Hematopoietic multipotent progenitor cell treated with erythropoietin and hydrocortisone succinate and interleukin-3 and kit ligand, for 8 days (in vitro differentiated cells): ENCODE data around the gene RPL18A.
A peak's percentile ranks its signal among the peaks of the same experiment; 100 is the strongest.
"Not testable (repeated sequence)": the region's sequence is repeated elsewhere in the genome, so short reads cannot be mapped to it uniquely, and the experiment has no call there.

Experiments
- DNase-seq: peaks from one replicate; pipeline ENCODE4 v3.0.0-alpha.2; 2015

Gene RPL18A

DNA sequence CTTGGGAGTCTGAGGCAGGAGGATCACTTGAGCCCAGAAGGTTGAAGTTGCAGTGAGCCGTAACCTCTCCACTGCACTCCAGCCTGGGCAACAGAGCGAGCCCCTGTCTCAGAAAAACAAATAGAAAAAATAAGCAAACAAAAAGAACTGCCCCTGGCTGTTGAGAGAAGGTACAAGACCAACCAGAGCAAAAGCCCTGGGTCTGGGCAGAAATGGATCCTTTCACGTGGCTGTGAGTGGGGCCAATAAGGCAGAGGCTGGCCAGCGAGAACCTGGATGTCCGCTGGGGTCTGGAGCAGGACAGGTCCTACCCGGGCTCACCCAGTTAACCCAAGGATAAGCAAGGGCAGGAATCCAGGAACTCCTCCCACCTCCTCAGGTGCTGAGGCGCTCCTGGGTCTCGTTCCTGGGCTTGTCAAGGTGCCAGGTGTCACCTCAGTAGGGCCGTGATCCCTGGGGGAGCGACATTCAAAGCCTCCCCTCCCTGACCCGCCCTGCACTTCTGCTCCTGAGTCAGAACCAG, 7.3 kb downstream of the RPL18A start:
- DNase-seq = no peak

DNA sequence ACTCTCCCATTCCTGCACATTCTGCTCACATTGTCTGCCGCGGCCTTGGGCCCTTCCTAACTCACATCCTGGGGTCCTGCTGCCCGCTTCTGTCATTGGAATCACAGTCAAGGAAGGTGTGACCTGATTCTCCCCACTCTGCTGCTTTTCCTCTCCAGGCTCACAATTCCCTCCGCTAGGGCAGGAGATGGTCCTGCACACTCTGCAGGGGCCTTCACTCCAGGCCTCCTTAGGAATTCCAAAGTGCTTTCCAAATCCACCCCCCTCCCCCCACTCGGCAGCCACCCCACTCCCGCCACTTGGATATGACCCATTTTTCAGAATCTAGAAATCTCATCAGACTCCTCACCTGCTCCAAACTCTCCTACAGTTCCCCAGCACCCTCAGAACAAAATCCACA, 9.0 kb downstream of the RPL18A start:
- DNase-seq = no peak

DNA sequence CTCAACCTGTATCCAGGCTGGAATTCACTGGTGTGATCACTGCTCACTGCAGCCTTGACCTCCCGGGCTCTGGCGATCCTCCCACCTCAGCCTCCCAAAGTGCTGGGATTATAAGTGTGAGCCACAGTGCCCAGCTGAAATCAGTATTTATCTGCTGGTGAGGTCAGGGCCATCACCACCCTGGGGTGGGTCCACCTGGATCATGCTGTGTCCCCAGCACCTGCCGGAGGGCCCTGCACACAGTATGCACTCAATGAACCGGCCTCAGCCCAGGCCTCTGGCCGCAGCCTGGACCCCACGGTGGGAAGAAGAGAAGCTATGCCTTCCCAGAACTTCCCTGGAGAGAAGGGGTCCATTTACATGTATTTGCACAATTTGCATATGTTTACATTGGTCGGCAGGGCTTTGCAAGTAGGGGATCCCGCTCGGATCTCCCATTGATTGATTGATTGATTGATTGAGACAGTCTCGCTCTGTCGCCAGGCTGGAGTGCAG, 9.5 kb downstream of the RPL18A start:
- no peak for DNase-seq

DNA sequence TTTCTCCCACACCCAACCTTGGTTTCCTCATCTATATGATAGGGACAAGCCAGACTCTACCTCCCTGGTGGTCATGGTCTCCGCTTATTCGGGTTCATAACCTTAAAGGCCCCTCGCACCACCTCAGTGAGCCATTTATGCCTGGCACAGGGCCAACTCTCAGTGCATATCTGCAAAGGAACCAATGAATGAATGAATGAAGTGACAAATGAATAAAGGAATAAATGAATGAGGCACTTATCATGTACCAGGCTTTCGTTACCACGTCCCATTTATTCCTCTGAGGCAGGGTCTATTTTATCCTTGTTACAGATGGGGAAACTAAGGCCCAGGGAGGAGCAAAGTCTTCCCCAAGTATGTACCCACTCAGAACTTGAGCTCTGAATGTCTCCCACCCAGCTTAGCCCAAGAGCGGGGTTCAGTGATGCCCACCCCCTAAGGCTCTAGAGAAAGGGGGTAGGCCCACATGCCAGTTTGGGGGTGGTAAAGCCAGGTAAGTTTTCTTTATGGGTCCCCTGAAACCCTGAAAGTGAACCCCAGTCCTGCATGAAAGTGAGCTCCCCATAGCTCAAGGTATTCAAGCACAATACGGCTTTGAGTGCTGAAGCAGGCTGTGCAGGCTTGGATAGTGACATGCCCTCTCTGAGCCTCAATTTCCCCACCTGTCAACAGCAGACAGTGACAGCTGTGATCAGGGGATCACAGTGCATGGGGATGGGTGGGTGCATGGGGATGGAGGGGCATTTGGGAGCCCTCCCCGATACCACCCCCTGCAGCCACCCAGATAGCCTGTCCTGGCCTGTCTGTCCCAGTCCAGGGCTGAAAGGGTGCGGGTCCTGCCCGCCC, 11.5 kb downstream of the RPL18A start:
- DNase-seq = no peak

DNA sequence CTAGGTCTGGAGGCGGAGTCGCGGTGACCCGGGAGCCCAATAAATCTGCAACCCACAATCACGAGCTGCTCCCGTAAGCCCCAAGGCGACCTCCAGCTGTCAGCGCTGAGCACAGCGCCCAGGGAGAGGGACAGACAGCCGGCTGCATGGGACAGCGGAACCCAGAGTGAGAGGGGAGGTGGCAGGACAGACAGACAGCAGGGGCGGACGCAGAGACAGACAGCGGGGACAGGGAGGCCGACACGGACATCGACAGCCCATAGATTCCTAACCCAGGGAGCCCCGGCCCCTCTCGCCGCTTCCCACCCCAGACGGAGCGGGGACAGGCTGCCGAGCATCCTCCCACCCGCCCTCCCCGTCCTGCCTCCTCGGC, 12.2 kb downstream of the RPL18A start, which contains the start of gene SLC5A5:
Gene SLC5A5, plus strand, starts transcription at position 68 of the 373 bp plus-strand sequence. CDS start 375 bp downstream, outside the sequence.
- no peak for DNase-seq

DNA sequence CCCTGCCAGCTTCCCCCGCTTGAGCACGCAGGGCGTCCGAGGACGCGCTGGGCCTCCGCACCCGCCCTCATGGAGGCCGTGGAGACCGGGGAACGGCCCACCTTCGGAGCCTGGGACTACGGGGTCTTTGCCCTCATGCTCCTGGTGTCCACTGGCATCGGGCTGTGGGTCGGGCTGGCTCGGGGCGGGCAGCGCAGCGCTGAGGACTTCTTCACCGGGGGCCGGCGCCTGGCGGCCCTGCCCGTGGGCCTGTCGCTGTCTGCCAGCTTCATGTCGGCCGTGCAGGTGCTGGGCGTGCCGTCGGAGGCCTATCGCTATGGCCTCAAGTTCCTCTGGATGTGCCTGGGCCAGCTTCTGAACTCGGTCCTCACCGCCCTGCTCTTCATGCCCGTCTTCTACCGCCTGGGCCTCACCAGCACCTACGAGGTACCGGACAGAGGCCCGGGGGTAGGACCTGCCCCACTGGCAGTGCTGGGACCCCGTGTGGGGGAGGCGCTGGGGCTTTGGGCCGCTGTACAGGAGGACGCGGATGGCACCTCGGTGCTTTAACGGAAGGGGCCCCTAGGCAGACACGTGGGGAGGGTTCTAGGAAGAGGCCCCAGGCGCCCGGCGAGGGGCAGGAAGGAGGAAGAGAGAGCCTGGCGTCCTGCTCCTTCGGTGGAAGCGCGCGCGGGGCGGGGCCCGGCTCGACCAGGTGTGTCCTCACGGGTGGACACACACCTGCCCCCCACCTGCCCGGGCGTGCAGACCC, 12.7 kb downstream of the RPL18A start:
- DNase-seq = peak; percentile 23

DNA sequence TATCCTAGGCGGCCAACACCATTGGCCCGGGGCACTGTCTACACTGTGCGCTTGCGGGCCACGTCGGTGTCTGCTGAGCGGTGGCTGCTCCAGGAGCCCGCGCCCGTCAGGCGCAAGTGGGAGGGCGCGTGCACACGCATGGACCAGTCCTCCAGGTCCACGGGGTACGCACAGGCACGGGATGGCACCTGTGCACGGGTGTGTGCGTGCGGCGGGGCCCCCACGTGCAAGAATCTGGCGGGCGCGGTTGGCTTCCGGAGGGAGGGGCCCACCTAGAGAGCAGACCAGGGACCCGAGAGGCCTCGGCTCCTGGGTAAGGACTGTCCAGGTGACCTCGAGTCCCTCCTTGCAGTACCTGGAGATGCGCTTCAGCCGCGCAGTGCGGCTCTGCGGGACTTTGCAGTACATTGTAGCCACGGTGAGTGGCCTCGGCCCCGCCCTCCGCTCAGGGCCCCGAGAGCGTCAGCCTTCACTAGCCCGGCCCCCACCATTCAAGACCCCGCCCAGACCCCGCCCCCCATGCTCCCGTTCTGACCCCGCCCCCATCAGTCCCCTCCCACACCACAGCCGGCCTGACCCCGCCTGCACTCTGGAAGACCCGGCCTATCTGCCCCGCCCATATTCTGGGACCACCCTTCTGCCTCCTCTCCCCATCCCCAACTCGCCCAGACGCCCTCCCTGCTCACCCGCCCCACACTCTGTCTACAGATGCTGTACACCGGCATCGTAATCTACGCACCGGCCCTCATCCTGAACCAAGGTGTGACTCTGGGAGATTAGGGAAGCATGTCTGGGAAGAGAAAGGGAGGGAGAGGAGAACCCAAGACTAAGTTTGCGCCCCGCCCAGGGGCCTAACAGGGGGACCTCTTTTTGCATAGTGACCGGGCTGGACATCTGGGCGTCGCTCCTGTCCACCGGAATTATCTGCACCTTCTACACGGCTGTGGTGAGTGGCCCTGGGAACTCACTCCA, 14.4 kb downstream of the RPL18A start:
- peak; percentile 59 for DNase-seq

DNA sequence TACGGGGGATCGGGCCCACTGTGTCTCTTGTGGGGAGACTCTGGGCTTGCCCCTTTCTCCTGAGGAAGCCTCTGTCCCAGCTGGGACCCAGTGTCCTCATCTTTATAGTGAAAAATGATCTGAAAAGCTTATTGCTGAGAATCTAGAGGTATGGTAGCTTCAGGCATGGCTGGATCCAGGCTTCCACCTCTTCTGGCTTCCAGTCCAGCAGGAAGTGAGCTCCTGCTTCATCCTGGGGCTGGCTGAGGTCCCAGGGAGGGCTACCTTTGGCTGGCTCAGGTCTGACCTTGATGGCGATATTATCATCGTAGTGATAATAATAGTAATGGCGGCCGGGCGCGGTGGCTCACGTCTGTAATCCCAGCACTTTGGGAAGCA, 15.0 kb downstream of the RPL18A start:
- no peak for DNase-seq

DNA sequence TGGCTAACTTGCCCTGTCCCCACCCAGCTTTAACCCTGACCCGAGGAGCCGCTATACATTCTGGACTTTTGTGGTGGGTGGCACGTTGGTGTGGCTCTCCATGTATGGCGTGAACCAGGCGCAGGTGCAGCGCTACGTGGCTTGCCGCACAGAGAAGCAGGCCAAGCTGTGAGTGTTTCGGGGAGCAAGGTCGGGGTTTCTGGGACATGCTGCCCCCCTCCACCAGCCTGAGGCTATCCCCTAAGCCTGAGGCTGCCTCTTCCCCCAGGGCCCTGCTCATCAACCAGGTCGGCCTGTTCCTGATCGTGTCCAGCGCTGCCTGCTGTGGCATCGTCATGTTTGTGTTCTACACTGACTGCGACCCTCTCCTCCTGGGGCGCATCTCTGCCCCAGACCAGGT, 18.0 kb downstream of the RPL18A start:
- no peak for DNase-seq

DNA sequence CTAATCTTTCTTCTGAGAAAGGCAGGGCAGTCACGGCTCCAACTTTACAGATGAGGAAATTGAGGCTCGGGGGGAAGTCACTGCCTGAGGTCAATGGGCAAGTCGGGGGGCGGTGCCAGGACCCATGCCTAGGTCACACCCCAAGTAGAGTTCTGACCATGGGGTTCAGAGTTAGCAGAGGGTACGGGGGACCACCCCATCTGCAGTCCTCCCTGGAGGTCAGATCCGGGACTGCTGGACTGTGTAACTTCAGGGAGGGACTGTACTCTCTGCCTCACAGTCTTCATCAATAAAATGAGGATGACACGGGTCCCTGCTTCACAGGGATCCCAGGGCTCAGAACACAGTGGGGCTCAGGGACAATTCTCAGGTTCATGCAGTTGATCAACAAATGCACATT, 19.8 kb downstream of the RPL18A start:
- no peak for DNase-seq

DNA sequence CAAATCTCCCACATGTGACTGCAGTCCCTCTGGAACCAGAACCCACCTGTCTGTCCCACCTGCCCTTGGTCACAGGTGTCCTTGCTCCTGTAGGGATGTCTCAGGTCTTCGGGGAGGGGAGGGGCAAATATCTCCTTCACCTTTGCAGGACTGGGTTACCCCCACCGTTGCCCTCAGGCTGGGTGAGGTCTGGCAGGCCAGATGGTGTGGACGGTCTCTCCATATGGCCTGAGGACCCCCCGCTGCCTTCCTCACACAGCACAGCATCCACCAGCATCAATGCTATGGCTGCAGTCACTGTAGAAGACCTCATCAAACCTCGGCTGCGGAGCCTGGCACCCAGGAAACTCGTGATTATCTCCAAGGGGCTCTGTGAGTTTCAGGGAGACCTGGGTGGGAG, 22.0 kb downstream of the RPL18A start:
- DNase-seq = no peak

DNA sequence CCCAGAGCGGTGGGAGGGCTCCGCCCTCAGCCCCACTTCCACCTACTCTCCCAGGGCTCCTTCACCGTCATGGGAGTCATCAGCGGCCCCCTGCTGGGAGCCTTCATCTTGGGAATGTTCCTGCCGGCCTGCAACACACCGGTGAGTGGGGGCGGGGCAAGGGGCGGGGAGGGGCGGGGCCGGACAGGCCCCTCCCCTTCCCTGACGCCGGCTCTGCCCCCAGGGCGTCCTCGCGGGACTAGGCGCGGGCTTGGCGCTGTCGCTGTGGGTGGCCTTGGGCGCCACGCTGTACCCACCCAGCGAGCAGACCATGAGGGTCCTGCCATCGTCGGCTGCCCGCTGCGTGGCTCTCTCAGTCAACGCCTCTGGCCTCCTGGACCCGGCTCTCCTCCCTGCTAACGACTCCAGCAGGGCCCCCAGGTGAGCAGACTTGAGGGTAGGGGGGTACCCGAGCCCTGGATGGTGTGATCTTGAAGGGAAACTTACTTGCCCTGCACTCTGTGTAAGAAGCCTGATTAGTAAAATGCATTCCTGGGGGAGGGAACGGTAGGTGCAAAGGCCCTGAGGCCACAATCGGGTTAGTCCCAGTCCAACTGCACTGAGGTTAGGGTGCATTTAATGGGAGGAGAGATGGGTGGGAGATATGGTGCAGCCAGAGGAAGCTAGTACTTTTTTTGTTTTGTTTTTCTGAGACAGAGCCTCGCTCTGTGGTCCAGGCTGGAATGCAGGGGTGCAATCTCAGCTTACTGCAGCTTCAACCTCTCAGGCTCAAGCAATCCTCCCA, 24.1 kb downstream of the RPL18A start:
- no peak for DNase-seq

DNA sequence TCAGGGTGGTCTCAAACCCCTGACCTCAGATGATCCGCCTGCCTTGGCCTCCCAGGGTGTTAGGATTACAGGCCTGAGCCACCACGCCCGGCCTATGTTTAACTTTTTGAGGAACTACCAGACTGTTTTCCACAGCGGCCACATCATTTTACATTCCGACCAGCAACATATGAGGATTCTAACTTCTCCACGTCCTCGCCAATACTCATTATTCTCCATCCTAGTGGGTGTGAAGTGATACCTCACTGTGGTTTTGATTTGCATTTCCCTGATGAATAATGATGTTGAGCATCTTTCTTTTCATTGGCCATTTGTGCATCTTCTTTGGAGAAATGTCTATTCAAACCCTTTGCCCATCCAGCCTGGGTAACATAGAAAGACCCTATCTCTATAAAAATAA, 26.8 kb downstream of the RPL18A start:
- no peak for DNase-seq

DNA sequence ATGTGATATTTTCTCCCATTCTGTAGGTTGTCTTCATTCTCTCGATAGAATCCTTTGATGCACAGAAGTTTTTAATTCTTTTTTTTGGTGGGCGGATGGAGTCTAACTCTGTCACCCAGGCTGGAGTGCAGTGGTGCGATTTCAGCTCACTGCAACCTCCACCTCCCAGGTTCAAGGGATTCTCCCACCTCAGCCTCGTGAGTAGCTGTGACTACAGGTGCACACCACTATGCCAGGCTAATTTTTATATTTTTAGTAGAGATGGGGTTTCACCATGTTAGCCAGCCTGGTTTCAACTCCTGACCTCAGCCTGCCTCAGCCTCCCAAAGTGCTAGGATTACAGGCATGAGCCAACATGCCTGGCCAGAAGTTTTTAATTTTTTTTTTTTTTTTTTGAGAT, 27.5 kb downstream of the RPL18A start:
- not testable (repeated sequence) for DNase-seq

DNA sequence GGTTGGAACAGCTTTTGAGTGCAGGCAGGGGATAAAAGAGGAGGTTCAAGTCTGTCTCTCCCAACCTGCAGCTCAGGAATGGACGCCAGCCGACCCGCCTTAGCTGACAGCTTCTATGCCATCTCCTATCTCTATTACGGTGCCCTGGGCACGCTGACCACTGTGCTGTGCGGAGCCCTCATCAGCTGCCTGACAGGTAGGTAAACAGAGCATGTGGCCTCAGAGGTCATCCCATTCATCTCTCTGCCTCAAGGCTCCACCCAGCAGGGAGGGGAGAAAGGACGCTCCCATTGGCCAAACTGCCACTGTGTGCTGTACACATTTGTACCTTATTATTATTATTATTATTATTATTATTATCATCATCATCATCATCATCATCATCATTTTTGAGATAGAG, 28.6 kb downstream of the RPL18A start:
- no peak for DNase-seq

DNA sequence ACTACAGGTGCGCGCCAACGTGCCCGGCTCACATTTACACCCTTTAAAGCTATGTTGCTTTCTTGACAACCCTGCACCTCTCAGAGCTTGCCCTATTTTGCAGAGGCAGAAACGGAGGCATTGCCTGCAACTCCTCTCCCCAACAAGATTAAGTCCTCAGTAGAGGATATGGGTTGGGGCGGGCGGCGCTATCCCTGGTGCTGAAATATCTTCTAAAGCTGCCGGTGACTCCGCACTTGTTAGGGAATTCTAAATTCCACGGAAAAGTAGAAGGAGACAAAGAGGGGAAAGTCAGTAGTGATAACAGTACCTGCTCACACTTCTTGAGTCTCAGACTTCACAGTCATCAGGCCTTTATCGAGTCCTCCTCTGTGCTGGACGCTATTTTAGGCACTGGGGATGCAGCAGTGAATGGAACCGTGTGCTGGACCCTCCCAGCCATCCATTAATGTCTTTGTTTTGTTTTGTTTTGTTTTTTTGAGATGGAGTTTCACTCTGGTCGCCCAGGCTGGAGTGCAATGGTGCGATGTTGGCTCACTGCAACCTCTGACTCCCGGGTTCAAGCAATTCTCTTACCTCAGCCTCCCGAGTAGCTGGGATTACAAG, 30.0 kb downstream of the RPL18A start:
- peak; percentile 14 for DNase-seq

DNA sequence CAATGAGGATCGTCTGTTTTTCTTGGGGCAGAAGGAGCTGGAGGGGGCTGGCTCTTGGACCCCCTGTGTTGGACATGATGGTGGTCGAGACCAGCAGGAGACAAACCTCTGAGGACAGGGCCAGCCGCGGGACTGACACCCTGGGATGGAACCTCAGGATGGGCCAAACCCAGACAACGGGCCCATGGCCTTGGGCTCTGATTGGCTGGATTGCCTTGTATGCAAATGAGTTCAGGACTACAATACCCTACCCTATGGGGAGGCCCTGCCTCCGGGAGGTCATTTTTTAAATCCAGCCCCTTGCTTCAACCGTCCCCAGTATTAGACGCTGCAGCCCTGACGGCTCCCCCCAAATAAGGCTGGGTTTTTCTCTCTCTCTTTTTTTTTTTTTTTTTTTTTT, 34.1 kb downstream of the RPL18A start:
- no peak for DNase-seq

DNA sequence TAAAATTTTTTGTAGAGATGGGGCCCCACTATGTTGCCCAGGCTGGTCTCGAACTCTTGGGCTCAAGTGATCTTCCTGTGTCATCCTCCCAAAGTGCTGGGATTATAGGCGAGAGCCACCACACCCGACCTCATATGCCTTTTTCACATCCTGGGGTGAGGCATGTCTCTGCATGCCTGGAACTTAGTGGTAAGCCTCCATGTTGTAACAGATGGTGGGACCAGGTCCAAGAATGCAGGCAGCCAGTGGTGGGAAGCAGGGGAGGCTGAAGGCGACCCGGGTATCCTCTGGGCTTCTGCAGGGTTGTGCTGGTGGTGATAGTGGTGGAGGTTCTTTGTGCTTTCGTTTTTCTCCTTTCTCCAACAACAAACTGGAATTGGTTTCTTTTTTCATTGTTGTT, 43.0 kb downstream of the RPL18A start:
- DNase-seq = peak; percentile 15

DNA sequence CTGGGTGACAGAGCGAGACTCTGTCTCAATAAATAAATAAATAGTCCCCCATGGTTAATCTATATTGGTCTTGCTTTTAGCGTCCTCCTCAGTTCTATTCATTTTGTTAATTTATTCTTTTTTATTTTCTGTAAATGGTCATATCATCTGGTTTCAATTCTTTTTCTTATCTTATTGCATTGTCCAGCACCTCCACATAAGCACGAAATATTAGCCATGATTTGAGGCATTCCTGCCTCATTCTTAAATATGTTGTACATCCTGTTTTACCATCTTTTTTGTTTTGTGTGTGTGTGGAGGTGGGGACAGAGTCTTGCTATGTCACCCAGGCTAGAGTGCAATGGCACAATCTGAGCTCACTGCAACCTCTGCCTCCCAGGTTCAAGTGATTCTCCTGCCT, 48.5 kb downstream of the RPL18A start:
- no peak for DNase-seq

DNA sequence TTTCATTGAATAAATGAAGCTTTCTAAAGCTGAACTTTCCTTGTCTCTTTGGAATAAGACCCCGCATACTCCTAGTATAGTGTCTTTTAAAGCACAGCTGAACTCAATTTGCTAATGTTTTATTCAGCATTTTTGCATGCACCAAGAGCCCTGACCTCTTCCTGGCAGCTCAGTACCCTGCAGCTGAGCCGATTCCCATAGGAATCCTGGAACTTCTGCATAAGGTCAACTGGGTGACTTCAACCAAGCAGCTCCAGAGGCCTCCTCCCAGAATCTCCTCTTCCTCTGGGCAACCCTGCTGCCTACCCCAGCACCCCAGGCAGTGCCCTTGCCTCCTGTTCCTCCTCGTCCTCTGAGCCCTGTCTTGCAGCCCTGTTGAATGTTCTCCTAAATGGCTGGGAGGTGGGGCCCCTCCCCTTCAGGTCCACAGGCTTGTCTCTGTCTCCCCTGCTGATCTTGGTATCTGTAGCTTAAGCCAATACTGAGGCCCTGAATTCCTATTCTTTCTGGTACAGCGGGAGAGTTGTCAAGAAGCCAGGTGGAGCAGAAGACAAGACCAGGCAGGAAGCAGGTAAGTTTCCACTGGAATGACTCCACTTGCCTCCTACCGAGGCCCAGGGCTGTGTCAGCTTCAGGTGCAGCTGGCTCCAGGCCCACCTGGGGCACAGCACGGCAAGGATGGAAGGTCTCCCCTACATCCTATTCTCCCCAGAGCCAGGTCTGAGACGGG, 49.5 kb downstream of the RPL18A start:
- DNase-seq = no peak
